DMS53 treated with DMSO at 0.1 percent for 48 hours (cell line): ENCODE measurements around the gene GUCY2D.

Experiments used
- DNase-seq: peaks from one replicate; lab custom pipeline; 2025; ENCODE audit not compliant: unreplicated experiment; lab: John Stamatoyannopoulos, UW

Gene GUCY2D

GRCh38 chr17:8063761-8064534 lies 61.5 kb downstream of the GUCY2D start:
- no peak for DNase-seq

DNA sequence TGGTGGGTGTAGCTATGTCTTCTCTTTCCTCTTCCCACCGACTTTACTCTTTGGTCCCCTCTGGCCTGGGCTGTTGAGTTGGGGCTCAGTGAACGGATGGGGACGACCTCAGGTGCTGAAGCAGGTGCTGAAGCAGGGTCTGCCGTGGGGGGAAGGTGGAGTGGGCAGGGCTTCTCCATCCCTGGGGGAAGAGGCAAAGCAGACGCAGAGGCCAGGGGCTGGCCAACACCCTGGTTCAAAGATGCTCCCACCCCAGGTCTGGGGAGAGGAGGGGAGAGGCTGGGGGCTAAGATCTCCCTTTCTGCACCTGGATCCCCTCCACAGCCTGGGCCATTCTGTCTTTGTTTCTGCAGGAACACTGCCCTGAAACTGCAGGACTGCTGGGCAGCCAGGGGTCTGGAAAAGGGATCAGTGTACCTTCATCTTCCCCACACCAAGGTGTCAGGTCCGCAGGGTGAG lies 62.2 kb downstream of the GUCY2D start:
- no peak for DNase-seq

DNA sequence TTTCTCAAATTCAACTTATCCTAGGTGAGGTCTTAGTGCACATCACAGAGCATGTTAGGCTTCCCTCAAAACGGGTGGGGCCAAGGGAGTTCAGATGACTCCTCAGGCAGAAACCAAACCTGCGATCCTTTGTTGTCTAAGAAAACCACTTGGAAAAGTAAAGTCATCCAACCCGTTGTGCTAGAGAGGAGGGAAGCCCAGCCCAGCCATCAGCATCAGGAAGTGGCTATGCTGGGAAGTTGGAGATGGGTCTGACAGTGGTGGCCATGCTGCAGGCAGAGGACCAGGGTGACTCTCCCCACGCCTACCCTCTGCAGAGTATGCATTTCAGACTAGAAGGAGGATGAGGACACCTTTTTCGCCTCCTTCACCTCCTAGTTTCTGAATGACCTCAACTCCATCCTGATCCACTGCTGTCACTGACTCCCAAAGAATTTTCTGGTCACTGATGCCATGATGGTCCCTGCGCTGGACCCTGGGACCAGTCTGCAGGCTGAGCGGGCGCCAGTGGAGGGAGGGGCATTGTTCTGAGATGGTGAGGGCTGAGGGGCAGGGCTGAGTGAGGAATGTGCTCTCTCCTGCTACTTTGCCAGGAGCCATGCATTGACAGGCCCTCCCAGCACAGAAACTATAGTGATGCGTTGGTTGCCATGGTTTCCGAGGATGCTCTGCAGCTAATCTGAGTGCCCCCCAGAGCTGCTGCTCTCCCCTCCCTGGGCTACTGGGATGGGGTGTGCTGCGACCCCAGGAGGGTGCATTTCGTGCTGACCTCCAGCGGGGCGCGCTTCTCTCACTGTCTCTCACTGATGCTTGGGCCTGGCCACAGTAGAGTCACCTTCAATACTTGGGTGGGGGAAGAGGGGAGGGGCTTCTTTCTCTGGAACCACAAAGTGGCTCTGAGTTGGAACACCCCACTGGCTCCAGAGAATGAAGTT lies 64.7 kb downstream of the GUCY2D start:
- DNase-seq = no peak

GRCh38 chr17:8067806-8068205 lies 65.4 kb downstream of the GUCY2D start:
- DNase-seq = no peak

- DNase-seq = no peak
Measured at GRCh38 chr17:8068736-8069586, 66.5 kb downstream of the GUCY2D start.

GRCh38 chr17:8069587-8069860 lies 67.1 kb downstream of the GUCY2D start:
- no peak for DNase-seq
